Measurements from ENCODE around the gene ZNF587.
"Not testable (repeated sequence)": the region's sequence is repeated elsewhere in the genome, so short reads cannot be mapped to it uniquely, and the experiment has no call there.

ZNF587 gene

DNA sequence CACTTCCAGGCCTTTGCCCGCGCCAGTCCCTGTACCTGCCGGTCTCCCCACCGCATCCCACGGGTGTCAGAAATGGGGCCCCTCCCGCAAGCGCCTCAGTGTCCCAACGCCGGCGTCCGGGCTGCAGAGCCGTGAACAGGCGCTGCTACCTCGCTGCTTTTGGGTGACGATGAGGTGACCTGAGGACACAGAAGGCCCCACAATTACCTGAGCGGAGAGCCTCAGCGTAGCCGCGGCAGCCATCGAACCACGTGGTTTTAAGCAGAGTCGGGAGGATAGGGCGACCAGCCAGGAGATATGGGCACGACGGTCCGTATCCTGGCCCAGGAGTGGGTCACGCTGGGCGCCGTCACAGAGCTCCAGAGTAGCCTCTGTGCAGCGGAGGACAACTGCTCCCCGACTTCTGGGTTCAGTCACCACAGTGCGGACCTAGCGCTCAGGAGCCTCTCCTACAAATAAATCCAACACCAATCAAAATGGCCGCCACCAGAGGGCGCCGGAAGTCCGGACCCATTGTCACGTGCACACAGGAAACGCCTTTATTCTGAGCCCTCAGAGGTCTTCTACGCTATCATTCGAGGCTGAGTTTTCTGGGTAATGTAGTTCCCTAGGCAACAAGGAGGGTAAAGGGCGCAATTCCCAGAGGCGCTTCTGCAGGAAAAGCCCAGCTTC is 39.0 kb downstream of the ZNF587 start, which contains the start of gene ZNF814:
TSS of gene ZNF814 (minus strand) at position 478 of the 672 bp plus-strand sequence. CDS start at position 243, 235 bp downstream.
- no peak for DNase-seq

DNA sequence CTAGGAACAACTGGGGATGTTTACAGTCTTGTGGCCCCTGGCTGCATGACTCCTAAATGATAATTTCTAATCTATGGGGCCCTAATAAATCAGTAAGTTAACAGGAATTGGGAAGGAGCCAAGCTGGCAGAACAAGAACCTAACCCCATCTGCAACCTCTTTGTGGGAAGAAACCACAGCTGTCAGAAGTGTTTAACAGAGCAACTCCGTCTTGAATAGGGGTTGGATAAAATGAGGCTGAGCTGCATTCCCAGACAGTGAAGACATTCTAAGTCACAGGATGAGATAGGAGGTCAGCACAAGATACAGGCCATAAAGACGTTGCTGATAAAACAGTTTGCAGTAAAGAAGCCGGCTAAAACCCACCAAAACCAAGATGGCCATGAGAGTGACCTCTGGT is 41.0 kb downstream of the ZNF587 start:
- DNase-seq, result not testable (repeated sequence)

DNA sequence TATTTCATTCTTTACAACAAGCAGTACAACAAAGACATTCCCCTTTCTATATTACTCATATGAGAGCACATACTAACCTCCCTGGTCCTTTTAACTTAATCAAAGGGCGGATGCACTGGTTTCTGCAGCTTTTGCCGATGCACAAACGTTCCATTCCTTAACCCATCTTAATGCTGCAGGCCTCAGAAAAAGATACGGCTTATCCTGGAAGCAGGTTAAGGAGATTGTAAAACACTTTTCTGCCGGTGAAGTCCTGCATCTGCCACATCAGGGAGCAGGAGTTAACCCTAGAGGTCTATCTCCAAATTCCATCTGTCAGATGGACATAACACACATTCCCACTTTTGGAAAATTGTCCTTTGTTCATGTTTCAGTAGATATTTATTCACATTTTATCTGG is 50.7 kb downstream of the ZNF587 start:
- DNase-seq, result no peak

DNA sequence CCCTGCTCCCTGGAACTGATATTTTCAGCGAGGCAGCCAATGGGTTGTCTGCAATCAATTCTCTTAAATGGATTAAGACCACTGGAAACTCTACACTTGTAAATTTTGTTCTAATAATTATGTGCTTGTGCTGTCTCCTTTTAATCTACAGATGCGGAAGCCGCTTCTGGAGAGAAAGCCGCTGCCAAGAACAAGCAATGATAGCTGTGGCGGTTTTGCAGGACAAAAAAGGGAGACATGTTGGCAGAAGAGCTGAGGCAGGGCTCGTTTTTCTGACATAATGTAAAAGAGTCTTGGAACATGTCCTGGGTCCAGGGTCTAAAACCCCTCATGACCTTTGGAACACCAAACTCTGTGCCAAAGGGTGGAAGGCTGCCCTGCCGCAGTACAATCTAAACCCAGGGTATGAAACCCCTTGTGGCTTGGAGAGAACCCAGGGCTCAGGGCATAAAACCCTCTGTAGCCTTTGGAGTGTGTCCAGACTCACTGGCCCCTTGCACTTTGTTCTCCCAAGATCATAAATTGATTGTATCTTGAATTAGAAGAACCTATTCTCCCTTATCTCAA is 54.0 kb downstream of the ZNF587 start:
- no peak for DNase-seq

GRCh38 chr19:57905258-57905657 is 55.6 kb downstream of the ZNF587 start:
- DNase-seq, result no peak

- DNase-seq, result no peak
These were observed 57.7 kb downstream of the ZNF587 start for GRCh38 chr19:57907394-57907793.

DNA sequence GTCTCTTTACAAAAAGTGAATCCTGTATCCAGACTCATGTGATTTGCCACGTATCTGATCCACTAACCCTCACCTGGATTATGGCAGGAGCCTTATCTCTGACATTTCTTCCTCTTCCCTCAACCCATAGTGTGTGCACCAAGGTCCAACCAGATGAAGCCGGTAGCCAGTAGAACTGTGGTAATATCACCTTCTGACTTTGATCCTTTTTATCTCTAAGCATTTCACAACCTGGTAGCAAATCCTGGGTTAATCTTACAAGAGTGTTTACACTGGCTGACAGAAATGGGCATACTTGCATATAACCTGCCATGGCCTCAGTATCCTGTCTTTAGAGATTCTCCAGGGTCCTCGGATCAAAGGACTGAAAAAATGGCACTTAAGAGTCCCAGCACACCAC is 64.9 kb downstream of the ZNF587 start:
- no peak for DNase-seq

Measured in SHP77 (cell line).